GM12872 (cell line): ENCODE measurements around the gene SLC25A28.

Experiments
- TF ChIP-seq, protein P1 (sequence below): IDR thresholded peaks from 3 replicates; pipeline ENCODE4 v1.5.1; 2011; ENCODE audit warnings: low read depth, mild to moderate bottlenecking, low read length, moderate library complexity; ENCODE audit not compliant: insufficient read depth

Gene SLC25A28

DNA sequence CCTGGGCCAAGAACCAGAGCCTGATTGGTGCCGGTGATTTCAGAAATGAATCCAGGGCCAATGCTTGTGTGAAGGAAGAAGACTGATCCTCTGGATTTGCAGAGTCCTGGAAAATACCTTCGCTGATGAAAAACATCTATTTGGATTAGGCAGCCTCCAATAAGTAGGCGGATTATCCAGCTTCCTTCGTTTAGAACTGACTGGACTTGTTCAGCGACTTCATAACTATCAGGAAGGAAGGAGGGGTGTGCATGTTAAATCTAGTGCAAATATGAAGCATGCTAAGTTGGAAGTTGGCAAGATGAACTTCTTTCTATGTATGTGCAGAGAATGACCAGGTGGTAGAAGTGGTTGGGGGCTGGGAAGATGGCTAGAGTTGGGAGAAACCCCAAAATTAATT, 46.4 kb downstream of the SLC25A28 start:
- TF ChIP-seq, protein P1, sequence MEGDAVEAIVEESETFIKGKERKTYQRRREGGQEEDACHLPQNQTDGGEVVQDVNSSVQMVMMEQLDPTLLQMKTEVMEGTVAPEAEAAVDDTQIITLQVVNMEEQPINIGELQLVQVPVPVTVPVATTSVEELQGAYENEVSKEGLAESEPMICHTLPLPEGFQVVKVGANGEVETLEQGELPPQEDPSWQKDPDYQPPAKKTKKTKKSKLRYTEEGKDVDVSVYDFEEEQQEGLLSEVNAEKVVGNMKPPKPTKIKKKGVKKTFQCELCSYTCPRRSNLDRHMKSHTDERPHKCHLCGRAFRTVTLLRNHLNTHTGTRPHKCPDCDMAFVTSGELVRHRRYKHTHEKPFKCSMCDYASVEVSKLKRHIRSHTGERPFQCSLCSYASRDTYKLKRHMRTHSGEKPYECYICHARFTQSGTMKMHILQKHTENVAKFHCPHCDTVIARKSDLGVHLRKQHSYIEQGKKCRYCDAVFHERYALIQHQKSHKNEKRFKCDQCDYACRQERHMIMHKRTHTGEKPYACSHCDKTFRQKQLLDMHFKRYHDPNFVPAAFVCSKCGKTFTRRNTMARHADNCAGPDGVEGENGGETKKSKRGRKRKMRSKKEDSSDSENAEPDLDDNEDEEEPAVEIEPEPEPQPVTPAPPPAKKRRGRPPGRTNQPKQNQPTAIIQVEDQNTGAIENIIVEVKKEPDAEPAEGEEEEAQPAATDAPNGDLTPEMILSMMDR: no peak

DNA sequence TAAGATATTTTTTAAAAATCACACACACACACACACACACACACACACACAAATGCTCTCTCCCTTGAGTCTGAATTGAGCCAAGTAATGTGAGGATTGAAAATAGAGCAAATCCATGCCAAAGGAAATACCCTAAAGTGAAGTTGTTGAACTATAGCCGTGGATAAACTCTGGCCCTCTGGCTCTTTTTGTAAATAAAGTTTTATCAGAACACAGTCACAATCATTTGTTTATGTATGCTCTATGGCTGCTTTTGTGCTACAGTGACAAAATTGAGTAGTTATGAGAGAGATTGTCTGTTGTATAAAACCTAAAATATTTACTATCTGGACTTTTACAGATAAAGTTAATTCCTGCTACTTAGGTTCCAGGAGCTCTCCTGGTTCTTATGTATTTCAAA, 48.4 kb downstream of the SLC25A28 start:
- TF ChIP-seq, protein P1: no peak

DNA sequence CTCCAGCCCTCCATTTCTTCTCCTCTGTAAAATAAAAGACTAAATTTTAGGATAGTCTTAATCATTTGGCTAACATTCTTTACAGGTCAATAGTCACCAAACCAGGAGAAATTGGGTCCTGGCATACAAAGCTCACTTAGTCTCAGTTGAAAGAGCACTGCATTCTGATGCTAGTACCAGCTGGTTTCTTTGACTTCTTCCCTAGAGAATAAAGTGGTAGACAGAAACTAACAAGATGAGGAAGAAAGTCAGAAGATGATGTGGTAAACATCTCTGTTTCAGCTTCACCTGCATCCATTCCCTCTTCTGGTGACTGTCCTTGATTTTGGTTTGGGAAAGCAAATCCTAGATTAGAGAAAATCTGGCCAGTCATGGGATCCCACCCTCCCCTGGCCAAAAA, 50.3 kb downstream of the SLC25A28 start:
- TF ChIP-seq, protein P1: no peak

DNA sequence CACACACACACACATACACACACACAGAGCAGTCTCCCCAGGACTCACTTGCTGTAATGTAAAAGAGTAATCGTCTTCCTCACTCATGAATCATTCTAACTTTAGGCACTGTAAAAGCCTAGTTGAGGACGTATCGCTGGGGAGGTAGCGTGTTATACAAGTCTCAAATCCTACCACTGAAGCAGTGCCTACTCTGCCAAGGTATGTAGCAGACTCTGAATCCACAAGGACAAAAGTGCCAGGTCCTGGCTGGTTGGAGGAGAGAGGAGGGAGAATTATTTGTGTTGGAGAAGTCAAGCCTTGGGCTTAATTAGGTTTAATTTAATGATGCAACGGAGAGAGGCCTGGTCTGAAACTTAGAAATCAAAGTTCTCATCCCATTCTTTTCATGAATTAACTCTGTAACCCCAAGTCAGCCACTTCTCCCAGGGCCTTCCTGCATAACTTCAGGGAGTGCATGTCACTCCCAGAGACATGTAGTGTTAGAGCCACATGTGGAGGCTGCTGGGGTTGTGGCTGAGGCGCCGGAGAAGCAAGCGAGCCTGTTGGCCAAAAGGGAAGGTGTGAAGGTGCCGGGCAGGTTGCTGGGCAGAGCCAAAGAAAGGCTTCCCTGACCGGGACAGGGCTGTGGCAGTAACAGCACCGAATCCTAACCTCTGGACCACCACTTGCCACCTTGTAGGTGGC, 50.8 kb downstream of the SLC25A28 start:
- TF ChIP-seq, protein P1: no peak

DNA sequence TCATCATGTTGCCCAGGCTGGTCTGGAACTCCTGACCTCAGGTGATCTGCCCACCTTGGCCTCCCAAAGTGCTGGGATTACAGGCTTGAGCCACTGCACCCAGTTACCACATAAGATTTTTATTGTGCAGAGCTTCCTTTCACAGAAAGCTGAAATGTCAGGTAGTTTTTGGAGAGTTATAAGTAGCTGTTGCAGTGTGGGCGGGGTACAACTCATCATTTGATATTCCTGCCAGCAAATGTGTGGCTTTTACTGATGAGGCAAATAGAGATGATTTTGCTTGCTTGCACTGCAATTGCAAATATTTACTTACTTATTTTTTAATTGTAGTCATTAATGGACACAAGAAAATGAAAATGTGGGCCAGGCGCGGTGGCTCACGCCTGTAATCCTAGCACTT, 55.1 kb downstream of the SLC25A28 start:
- TF ChIP-seq, protein P1: no peak

DNA sequence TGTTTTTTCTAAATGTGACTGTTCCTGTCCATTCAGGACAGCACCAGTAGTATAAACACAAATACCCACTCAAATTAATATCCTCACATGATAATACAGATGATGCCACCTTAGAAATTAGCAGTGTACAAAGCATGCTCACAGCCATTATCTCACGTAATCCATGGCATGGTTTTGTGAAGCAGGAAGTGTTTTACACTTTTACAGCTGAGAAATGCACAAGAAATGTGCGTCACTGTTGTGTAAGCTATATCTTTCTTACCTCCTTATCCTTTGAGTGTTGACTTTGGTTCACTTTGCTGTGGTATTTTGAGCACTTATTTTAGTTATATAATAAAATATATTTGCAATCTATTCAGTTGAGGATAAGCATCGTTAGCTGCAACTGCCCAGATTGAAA, 55.9 kb downstream of the SLC25A28 start:
- TF ChIP-seq, protein P1: no peak

DNA sequence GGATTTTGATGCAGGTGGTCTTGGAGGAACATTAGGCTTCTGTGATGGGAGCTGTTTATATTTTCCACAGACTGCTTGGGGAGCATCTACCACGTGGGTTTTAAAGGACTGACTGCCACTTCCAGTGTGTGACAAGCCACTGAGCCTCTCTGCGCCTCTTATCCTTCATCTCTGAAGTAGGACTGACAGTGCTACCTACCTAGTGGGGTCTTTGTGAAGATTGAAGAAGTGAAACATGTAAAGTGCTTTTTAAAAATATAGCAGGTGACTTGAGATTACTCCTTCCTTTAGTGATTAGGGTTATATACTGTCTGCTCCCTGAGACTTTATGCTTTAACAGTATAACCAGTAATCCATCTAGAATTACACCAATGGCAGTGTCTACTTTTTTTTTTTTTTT, 57.6 kb downstream of the SLC25A28 start:
- TF ChIP-seq, protein P1: no peak
